ENCODE measurements around the gene TNFRSF17. TPM values are rescaled to one million over a fixed set of nuclear protein-coding genes. Genes with fewer than 3 reads are reported as not detected.

TNFRSF17 gene
- total and polyA plus RNA-seq, 2 of the 13 experiments (the other 11 are each of a cell fraction or from before 2014, with no cell fraction given), result not detected

DNA sequence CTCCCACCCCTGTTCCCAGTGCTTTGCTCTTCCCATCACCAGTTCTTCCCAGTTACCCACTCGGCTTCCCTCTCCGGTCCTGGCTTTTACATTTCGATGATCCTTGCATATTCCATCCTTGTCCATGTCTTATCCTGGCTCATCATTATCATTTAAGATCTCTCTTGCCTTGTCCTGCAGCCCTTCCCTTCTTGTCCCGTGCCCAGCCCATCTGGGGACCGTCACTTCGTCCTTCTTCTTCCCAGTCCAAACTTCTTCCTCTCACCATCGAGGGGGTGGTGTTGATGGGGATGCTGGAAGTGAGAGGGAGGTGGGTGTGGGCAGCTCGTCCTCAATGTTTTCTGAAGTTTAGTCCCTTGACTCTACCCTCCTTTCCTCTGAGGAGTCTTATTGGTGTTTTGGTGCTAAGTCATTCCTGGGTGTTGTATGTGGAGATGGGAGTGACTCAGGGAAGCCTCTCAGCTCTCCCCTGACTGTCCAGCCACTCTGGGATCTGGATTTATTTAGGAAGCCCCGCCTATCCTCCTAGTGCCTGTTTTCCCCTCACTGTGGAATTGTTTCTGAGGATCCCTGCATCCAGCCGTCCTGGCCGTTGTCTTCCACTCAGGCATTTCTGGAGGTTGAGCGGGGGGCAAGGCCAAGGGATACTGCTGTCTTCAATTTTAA lies 12.5 kb downstream of the TNFRSF17 start:
- Histone ChIP-seq H3K4me3 (replicated peaks in 1 of 3; ENCODE audit: insufficient read depth in 1 of 3, low read depth in 2 of 3, low read length in 3 of 3) (peak overlapping the region; percentile 75 to 91 (median 87)), H3K27me3 (ENCODE audit: control insufficient read depth in 1 of 2, insufficient read depth in 2 of 2, low read length in 2 of 2) (no peaks in the 10 kb centered on the region; a peak in 1 of 5 replicates), H3K79me2 (ENCODE audit: insufficient read depth, low read length) (peaks cover 5% of the 10 kb centered on the region), H3K9me3 (ENCODE audit: low read length) (no peaks in the 10 kb centered on the region), H3K27ac (ENCODE audit: extremely low read length, insufficient read depth, low read length) (no peak overlapping the region), H3K4me1 (ENCODE audit: insufficient read depth, low read length) (peaks cover 43% of the 10 kb centered on the region), H3K36me3 (replicated peaks in 1 of 2; ENCODE audit: control insufficient read depth in 1 of 2, insufficient read depth in 2 of 2, low read length in 2 of 2) (no peaks in the 10 kb centered on the region), H3K9ac (ENCODE audit: insufficient read depth, low read depth, low read length) (peak overlapping the region; percentile 84; the same call in 1 of the 2 replicates), H2AFZ (ENCODE audit: low read length) (peak overlapping the region; percentile 93), H4K20me1 (ENCODE audit: insufficient read depth, low read length) (no peaks in the 10 kb centered on the region), H3K4me2 (ENCODE audit: low read depth, low read length) (peak overlapping the region; percentile 75)
- ChIA-PET CTCF (ENCODE audit: low intra/inter-chr PET ratio, low total read pairs) (no interaction called here), POLR2A (interaction anchor here (0.8 to 2.8 kb wide), 14 partner anchors 10 to 234 kb away, joined by 3 to 38 read pairs (median 8); partner anchors contain the start of genes GSPT1, RSL1D1, TNFRSF17 and TXNDC11)
- TSS peak; percentile 54 for BruUV-seq (replicated peaks)
- intact Hi-C loops (cut with micrococcal nuclease; ENCODE audit: unreplicated experiment) (loop anchor here (2.0 to 10.0 kb wide), 2 partner anchors 15 to 63 kb away; partner anchors contain the start of gene GSPT1), in situ Hi-C loops (cut with HindIII; ENCODE audit: extremely low pct_ligation_motif_present, low pct_unique_long_range_greater_than_20kb) (loop anchor here (5.0 kb wide), 1 partner anchor 85 kb away; no protein-coding TSS in a partner anchor)
- DNase-seq (ENCODE audit: low spot score) (no peak), ATAC-seq (peak; percentile 4), FAIRE-seq (no peak)
- 9% methylated on average over 12 of the region's 12 CpGs for WGBS (ENCODE audit: low lambda C conversion rate)
- TF ChIP-seq ZFP90 (CRISPR knock-in tag; IDR thresholded peaks at IDR 0.05; ENCODE audit: borderline replicate concordance) (no peak), RXRA (CRISPR knock-in tag; IDR thresholded peaks at IDR 0.05) (no peak), ZNF788 (CRISPR knock-in tag; IDR thresholded peaks at IDR 0.05; ENCODE audit: borderline replicate concordance) (0 out of 2 replicates have a peak, but pooled peaks have one; percentile 4), IRF2 (CRISPR knock-in tag; IDR thresholded peaks at IDR 0.05) (no peak), ZNF543 (CRISPR knock-in tag; IDR thresholded peaks at IDR 0.05) (no peak), ZFP62 (CRISPR knock-in tag; IDR thresholded peaks at IDR 0.05) (no peak), ZNF224 (CRISPR knock-in tag; IDR thresholded peaks at IDR 0.05) (no peak), NFE2 (CRISPR knock-in tag; IDR thresholded peaks at IDR 0.05) (no peak), ELF4 (CRISPR knock-in tag; IDR thresholded peaks at IDR 0.05; ENCODE audit: borderline replicate concordance) (no peak), ZNF432 (CRISPR knock-in tag; IDR thresholded peaks at IDR 0.05; ENCODE audit: borderline replicate concordance) (peak; percentile 11; the same call in 1 of the 2 replicates), ZBTB20 (CRISPR knock-in tag; IDR thresholded peaks at IDR 0.05; ENCODE audit: borderline replicate concordance, low read depth) (peak; percentile 14; the same call in 1 of the 2 replicates), NFYB (CRISPR knock-in tag; IDR thresholded peaks at IDR 0.05) (no peak), TBL1XR1 (IDR thresholded peaks at IDR 0.05; ENCODE audit: borderline replicate concordance, low read length, partially characterized antibody) (no peak), SP1 (IDR thresholded peaks at IDR 0.05) (no peak), SP1 (CRISPR knock-in tag; IDR thresholded peaks at IDR 0.05) (no peak), TSC22D2 (CRISPR knock-in tag; IDR thresholded peaks at IDR 0.05; ENCODE audit: borderline replicate concordance) (0 out of 2 replicates have a peak, but pooled peaks have one; percentile 45), REXO4 (CRISPR knock-in tag; IDR thresholded peaks at IDR 0.05; ENCODE audit: borderline replicate concordance) (no peak), HOXA3 (CRISPR knock-in tag; IDR thresholded peaks at IDR 0.05) (no peak), SSRP1 (CRISPR knock-in tag; IDR thresholded peaks at IDR 0.05) (no peak), ZNF883 (CRISPR knock-in tag; IDR thresholded peaks at IDR 0.05; ENCODE audit: not compliant biosample characterization) (no peak), GPN1 (CRISPR knock-in tag; IDR thresholded peaks at IDR 0.05; ENCODE audit: borderline replicate concordance) (no peak), ZFAT (CRISPR knock-in tag; conservative IDR thresholded peaks at IDR 0.05) (no peak), ZNF251 (CRISPR knock-in tag; IDR thresholded peaks at IDR 0.05) (no peak)
- TF ChIP-seq, protein P1, sequence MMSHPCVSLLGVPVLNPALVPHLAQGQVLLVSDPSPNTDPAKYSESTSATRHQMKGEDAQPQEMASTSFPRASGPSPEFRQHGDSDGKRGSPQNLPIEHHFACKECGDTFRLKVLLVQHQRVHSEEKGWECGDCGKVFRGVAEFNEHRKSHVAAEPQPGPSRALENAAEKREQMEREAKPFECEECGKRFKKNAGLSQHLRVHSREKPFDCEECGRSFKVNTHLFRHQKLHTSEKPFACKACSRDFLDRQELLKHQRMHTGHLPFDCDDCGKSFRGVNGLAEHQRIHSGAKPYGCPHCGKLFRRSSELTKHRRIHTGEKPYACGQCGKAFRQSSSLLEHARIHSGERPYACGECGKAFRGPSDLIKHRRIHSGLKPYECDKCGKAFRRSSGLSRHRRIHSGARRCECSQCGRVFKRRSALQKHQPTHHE (CRISPR knock-in tag; IDR thresholded peaks at IDR 0.05; ENCODE audit: borderline replicate concordance), result 0 out of 2 replicates have a peak, but pooled peaks have one; percentile 21
- TF ChIP-seq, protein P2, sequence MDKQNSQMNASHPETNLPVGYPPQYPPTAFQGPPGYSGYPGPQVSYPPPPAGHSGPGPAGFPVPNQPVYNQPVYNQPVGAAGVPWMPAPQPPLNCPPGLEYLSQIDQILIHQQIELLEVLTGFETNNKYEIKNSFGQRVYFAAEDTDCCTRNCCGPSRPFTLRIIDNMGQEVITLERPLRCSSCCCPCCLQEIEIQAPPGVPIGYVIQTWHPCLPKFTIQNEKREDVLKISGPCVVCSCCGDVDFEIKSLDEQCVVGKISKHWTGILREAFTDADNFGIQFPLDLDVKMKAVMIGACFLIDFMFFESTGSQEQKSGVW (CRISPR knock-in tag; IDR thresholded peaks at IDR 0.05; ENCODE audit: borderline replicate concordance), result no peak

All from HepG2 (cell line).